Neural progenitor cell (in vitro differentiated cells): ENCODE results near the gene LARGE1.

Source experiments
- CTCF ChIP-seq: fragments of 200-600 bp; sonication (generic); IDR thresholded peaks from 2 replicates; pipeline ENCODE4 v1.5.1; 2017; ENCODE audit warnings: antibody characterized with exemption, mild to moderate bottlenecking
- EZH2 ChIP-seq: fragments of 200-600 bp; sonication (generic); IDR thresholded peaks from 2 replicates; pipeline ENCODE4 v1.6.1; 2017; ENCODE audit warnings: antibody characterized with exemption, mild to moderate bottlenecking, moderate library complexity
- EZH2phosphoT487 ChIP-seq: fragments of 200-600 bp; sonication (generic); IDR thresholded peaks from 2 replicates; pipeline ENCODE4 v1.6.1; 2017; ENCODE audit warnings: antibody characterized with exemption

- TF ChIP-seq EZH2 (no peak), CTCF (no peak), EZH2phosphoT487 (no peak)
Measured at GRCh38 chr22:33728847-33729246, 191.4 kb downstream of the LARGE1 start.
